ENCODE results near the gene COMMD9.

- TF ChIP-seq, protein P1, sequence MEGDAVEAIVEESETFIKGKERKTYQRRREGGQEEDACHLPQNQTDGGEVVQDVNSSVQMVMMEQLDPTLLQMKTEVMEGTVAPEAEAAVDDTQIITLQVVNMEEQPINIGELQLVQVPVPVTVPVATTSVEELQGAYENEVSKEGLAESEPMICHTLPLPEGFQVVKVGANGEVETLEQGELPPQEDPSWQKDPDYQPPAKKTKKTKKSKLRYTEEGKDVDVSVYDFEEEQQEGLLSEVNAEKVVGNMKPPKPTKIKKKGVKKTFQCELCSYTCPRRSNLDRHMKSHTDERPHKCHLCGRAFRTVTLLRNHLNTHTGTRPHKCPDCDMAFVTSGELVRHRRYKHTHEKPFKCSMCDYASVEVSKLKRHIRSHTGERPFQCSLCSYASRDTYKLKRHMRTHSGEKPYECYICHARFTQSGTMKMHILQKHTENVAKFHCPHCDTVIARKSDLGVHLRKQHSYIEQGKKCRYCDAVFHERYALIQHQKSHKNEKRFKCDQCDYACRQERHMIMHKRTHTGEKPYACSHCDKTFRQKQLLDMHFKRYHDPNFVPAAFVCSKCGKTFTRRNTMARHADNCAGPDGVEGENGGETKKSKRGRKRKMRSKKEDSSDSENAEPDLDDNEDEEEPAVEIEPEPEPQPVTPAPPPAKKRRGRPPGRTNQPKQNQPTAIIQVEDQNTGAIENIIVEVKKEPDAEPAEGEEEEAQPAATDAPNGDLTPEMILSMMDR (IDR thresholded peaks at IDR 0.05): no peak
- no peak for TF ChIP-seq POLR2A (IDR thresholded peaks at IDR 0.05)
Measured at GRCh38 chr11:36305047-36305446, 15.8 kb upstream of the COMMD9 start.

Data from testis (tissue), 2 donors.